ENCODE results near the gene KCNK3. TPM values are rescaled to one million over a fixed set of nuclear protein-coding genes. Genes with fewer than 3 reads are reported as not detected.

The KCNK3 gene
- total RNA-seq, 1 experiment from 2014 or later: 32.8 TPM

DNA sequence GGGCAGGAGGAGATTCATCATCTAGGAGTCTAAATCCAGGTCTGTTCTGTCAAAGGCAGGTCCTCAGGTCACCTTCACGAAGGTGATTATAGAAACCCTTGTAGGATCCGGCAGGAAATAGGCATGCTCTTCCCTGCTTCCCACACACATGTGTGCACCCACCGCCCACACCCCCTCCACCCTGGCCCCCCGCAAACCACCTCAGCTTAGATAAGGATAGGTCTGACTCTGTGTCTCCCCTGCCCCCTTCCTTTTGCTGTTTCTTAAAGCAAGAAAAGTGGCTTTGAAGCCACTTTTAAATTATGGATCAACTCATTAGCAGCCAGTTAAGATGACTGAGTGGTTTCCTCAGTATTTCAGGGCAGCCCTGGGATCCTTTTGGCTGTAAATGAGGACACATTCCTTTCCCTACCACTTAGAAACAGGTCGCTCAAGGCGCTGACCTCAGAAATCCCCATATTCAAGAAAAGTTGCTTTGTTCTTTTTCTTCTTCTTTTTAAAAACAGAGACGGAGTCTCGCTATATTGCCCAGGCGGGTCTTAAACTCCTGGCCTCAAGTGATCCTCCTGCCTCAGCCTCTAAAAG is 36.8 kb upstream of the KCNK3 start:
- in situ Hi-C loops (cut with HindIII; ENCODE audit: low pct_unique_long_range_greater_than_20kb, low sequenced_read_pairs): no loop called here
- H3K36me3 ChIP-seq (ENCODE audit: control insufficient read depth, insufficient read depth, low read length): no peaks in the 10 kb centered on the region
- CTCF ChIA-PET: no interaction called here
- TF ChIP-seq, protein P1, sequence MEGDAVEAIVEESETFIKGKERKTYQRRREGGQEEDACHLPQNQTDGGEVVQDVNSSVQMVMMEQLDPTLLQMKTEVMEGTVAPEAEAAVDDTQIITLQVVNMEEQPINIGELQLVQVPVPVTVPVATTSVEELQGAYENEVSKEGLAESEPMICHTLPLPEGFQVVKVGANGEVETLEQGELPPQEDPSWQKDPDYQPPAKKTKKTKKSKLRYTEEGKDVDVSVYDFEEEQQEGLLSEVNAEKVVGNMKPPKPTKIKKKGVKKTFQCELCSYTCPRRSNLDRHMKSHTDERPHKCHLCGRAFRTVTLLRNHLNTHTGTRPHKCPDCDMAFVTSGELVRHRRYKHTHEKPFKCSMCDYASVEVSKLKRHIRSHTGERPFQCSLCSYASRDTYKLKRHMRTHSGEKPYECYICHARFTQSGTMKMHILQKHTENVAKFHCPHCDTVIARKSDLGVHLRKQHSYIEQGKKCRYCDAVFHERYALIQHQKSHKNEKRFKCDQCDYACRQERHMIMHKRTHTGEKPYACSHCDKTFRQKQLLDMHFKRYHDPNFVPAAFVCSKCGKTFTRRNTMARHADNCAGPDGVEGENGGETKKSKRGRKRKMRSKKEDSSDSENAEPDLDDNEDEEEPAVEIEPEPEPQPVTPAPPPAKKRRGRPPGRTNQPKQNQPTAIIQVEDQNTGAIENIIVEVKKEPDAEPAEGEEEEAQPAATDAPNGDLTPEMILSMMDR (IDR thresholded peaks at IDR 0.05): no peak
- TF ChIP-seq TCF7L2 (IDR thresholded peaks at IDR 0.05; ENCODE audit: low read depth, low read length): no peak
- no peak for TF ChIP-seq SIN3A (IDR thresholded peaks at IDR 0.05; ENCODE audit: borderline replicate concordance, insufficient read depth, low read depth, low read length)
- TF ChIP-seq, protein P2, sequence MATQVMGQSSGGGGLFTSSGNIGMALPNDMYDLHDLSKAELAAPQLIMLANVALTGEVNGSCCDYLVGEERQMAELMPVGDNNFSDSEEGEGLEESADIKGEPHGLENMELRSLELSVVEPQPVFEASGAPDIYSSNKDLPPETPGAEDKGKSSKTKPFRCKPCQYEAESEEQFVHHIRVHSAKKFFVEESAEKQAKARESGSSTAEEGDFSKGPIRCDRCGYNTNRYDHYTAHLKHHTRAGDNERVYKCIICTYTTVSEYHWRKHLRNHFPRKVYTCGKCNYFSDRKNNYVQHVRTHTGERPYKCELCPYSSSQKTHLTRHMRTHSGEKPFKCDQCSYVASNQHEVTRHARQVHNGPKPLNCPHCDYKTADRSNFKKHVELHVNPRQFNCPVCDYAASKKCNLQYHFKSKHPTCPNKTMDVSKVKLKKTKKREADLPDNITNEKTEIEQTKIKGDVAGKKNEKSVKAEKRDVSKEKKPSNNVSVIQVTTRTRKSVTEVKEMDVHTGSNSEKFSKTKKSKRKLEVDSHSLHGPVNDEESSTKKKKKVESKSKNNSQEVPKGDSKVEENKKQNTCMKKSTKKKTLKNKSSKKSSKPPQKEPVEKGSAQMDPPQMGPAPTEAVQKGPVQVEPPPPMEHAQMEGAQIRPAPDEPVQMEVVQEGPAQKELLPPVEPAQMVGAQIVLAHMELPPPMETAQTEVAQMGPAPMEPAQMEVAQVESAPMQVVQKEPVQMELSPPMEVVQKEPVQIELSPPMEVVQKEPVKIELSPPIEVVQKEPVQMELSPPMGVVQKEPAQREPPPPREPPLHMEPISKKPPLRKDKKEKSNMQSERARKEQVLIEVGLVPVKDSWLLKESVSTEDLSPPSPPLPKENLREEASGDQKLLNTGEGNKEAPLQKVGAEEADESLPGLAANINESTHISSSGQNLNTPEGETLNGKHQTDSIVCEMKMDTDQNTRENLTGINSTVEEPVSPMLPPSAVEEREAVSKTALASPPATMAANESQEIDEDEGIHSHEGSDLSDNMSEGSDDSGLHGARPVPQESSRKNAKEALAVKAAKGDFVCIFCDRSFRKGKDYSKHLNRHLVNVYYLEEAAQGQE (IDR thresholded peaks at IDR 0.05; ENCODE audit: insufficient read depth in 1 of 2, low read depth in 2 of 2, low read length in 1 of 2): no peak
- TF ChIP-seq POLR2AphosphoS5 (IDR thresholded peaks at IDR 0.05; ENCODE audit: low read depth, low read length): no peak
- H3K9me3 ChIP-seq (ENCODE audit: control insufficient read depth, insufficient read depth, low read depth, low read length): peaks cover 10% of the 10 kb centered on the region; the same call in 1 of the 2 replicates
- peaks cover 2% of the 10 kb centered on the region; the same call in 1 of the 2 replicates for H3K27me3 ChIP-seq (ENCODE audit: control insufficient read depth, insufficient read depth, low read length)
- H3K4me1 ChIP-seq (ENCODE audit: control insufficient read depth, insufficient read depth, low read length): no peaks in the 10 kb centered on the region
- POLR2A ChIA-PET: no interaction called here
- DNase-seq (ENCODE audit: low read depth, low spot score): no peak
- intact Hi-C loops (cut with micrococcal nuclease; ENCODE audit: unreplicated experiment): no loop called here
- H3K4me3 ChIP-seq (ENCODE audit: low read depth in 2 of 2, low read length in 2 of 2): no peak overlapping the region
- no peak for ATAC-seq
- no TSS peak for BruUV-seq (replicated peaks)
- no peak overlapping the region for H3K27ac ChIP-seq (ENCODE audit: low read length)

DNA sequence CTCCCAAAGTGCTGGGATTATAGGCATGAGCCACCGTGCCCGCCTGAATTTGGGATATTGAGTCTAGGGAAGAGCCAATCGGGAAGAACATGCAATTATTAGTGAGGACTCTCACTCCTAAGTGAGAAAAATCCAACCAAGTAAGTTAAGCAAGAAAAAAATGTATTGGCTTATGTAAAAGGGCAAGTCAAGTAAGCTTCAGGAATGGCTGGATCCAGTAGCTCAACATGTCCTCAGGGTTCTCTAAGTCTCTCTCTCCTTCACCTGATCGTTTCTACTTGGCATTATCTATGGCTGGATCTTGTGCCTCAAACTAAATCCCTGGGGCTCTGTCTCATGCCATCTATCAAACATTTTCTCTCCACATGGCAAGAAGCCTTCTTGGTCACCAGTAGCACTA is 35.3 kb upstream of the KCNK3 start:
- ATAC-seq (no peak), DNase-seq (ENCODE audit: low read depth, low spot score) (no peak)
- H3K4me1 ChIP-seq (ENCODE audit: control insufficient read depth, insufficient read depth, low read length): no peaks in the 10 kb centered on the region
- intact Hi-C loops (cut with micrococcal nuclease; ENCODE audit: unreplicated experiment) (no loop called here), in situ Hi-C loops (cut with HindIII; ENCODE audit: low pct_unique_long_range_greater_than_20kb, low sequenced_read_pairs) (no loop called here)
- no peak for TF ChIP-seq TCF7L2 (IDR thresholded peaks at IDR 0.05; ENCODE audit: low read depth, low read length)
- TF ChIP-seq, protein P1 (IDR thresholded peaks at IDR 0.05): no peak
- TF ChIP-seq, protein P2 (IDR thresholded peaks at IDR 0.05; ENCODE audit: insufficient read depth in 1 of 2, low read depth in 2 of 2, low read length in 1 of 2): no peak
- no peak for TF ChIP-seq SIN3A (IDR thresholded peaks at IDR 0.05; ENCODE audit: borderline replicate concordance, insufficient read depth, low read depth, low read length)
- TF ChIP-seq POLR2AphosphoS5 (IDR thresholded peaks at IDR 0.05; ENCODE audit: low read depth, low read length): no peak
- ChIA-PET CTCF (no interaction called here), POLR2A (no interaction called here)
- no peak overlapping the region for H3K27ac ChIP-seq (ENCODE audit: low read length)
- peaks cover 10% of the 10 kb centered on the region; the same call in 1 of the 2 replicates for H3K9me3 ChIP-seq (ENCODE audit: control insufficient read depth, insufficient read depth, low read depth, low read length)
- BruUV-seq (replicated peaks): no TSS peak
- no peaks in the 10 kb centered on the region for H3K36me3 ChIP-seq (ENCODE audit: control insufficient read depth, insufficient read depth, low read length)
- no peak overlapping the region for H3K4me3 ChIP-seq (ENCODE audit: low read depth in 2 of 2, low read length in 2 of 2)
- peaks cover 2% of the 10 kb centered on the region; the same call in 1 of the 2 replicates for H3K27me3 ChIP-seq (ENCODE audit: control insufficient read depth, insufficient read depth, low read length)
